Measurements from ENCODE around the gene TOP2B.

TOP2B gene, protein sequence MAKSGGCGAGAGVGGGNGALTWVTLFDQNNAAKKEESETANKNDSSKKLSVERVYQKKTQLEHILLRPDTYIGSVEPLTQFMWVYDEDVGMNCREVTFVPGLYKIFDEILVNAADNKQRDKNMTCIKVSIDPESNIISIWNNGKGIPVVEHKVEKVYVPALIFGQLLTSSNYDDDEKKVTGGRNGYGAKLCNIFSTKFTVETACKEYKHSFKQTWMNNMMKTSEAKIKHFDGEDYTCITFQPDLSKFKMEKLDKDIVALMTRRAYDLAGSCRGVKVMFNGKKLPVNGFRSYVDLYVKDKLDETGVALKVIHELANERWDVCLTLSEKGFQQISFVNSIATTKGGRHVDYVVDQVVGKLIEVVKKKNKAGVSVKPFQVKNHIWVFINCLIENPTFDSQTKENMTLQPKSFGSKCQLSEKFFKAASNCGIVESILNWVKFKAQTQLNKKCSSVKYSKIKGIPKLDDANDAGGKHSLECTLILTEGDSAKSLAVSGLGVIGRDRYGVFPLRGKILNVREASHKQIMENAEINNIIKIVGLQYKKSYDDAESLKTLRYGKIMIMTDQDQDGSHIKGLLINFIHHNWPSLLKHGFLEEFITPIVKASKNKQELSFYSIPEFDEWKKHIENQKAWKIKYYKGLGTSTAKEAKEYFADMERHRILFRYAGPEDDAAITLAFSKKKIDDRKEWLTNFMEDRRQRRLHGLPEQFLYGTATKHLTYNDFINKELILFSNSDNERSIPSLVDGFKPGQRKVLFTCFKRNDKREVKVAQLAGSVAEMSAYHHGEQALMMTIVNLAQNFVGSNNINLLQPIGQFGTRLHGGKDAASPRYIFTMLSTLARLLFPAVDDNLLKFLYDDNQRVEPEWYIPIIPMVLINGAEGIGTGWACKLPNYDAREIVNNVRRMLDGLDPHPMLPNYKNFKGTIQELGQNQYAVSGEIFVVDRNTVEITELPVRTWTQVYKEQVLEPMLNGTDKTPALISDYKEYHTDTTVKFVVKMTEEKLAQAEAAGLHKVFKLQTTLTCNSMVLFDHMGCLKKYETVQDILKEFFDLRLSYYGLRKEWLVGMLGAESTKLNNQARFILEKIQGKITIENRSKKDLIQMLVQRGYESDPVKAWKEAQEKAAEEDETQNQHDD (N-terminal part only)

GRCh38 chr3:25664812-25665314 lies at the start of gene TOP2B:
TSS of gene TOP2B (minus strand) at chr3:25664907. CDS start at chr3:25664297, 610 bp downstream.
- peak within 1 kb of the TSS; percentile 97 for H3K4me3 Mint-ChIP-seq
- peaks cover 2% of the 10 kb centered on the region for H3K36me3 Mint-ChIP-seq
- H3K4me1 Mint-ChIP-seq (ENCODE audit: low read depth), result peaks cover 52% of the 10 kb centered on the region
- peak within 1 kb of the TSS; percentile 99 for H3K27ac Mint-ChIP-seq
- no peaks in the 10 kb centered on the region for H3K9me3 Mint-ChIP-seq (ENCODE audit: low read depth)
- no peaks in the 10 kb centered on the region for H3K27me3 Mint-ChIP-seq

GRCh38 chr3:25713341-25713985 lies 48.8 kb upstream of the TOP2B start:
- H3K36me3 Mint-ChIP-seq, result peaks cover 6% of the 10 kb centered on the region
- no peaks in the 10 kb centered on the region for H3K4me1 Mint-ChIP-seq (ENCODE audit: low read depth)
- no peak overlapping the region for H3K27ac Mint-ChIP-seq
- H3K9me3 Mint-ChIP-seq (ENCODE audit: low read depth), result no peaks in the 10 kb centered on the region
- H3K27me3 Mint-ChIP-seq, result no peaks in the 10 kb centered on the region
- H3K4me3 Mint-ChIP-seq, result no peak overlapping the region

DNA sequence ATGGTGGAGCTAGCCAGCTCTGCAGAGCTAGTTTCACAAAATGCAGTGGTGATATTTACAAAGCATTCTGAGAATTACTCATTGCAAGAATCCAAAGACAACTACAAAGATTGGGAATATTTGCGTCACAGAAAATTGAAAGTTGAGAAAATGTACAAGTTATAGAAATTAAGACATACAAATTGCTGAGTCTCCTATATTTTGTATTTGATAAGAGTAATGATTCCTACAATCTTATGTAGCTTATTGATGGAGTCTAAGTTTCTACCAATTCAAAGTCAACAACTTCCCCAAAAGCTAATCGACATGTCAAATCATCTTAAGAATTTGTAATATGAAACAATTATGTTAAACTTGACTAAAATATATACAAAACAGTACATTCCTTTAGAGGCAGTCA lies 46.4 kb upstream of the TOP2B start:
- H3K27me3 Mint-ChIP-seq, result no peaks in the 10 kb centered on the region
- H3K4me3 Mint-ChIP-seq, result no peak overlapping the region
- H3K9me3 Mint-ChIP-seq (ENCODE audit: low read depth), result no peaks in the 10 kb centered on the region
- H3K36me3 Mint-ChIP-seq, result no peaks in the 10 kb centered on the region
- no peak overlapping the region for H3K27ac Mint-ChIP-seq
- no peaks in the 10 kb centered on the region for H3K4me1 Mint-ChIP-seq (ENCODE audit: low read depth)

- Mint-ChIP-seq H3K4me3 (no peak overlapping the region), H3K36me3 (no peaks in the 10 kb centered on the region), H3K27me3 (peaks cover 8% of the 10 kb centered on the region), H3K9me3 (ENCODE audit: low read depth) (no peaks in the 10 kb centered on the region), H3K4me1 (ENCODE audit: low read depth) (no peaks in the 10 kb centered on the region), H3K27ac (no peak overlapping the region)
These were observed 43.3 kb upstream of the TOP2B start for GRCh38 chr3:25708036-25708435.

DNA sequence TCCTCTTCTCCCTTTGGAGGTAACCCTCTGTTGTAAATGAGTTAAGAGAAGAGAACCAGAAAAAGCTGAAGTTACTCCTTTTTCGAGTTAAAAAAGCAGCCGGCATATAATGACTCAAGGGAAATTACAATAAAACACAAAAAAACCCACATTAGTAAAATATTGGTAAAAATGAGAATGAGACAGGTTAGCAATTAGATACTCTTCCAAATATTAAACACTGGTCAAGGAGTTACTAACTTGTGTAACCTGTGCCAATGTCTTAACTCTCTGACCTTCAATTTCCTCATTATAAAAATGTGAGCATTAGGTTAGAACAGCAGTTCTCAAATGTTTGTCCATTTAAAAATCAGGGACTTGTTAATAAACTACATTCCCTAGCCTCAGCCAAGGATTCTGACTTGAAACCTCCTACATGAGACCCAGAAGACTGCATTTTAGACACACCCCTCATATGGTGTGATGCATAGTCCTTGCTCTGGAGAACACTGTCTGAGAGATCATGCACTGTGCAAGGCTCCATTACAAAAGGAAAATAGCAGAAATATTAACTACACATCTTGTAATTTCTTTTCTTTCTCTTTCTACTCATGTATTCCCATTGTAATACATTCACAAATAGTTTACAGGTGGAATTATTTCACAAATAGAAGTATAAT lies 42.7 kb upstream of the TOP2B start:
- H3K4me3 Mint-ChIP-seq, result no peak overlapping the region
- H3K27me3 Mint-ChIP-seq, result peaks cover 8% of the 10 kb centered on the region
- no peak overlapping the region for H3K27ac Mint-ChIP-seq
- H3K9me3 Mint-ChIP-seq (ENCODE audit: low read depth), result no peaks in the 10 kb centered on the region
- H3K36me3 Mint-ChIP-seq, result no peaks in the 10 kb centered on the region
- no peaks in the 10 kb centered on the region for H3K4me1 Mint-ChIP-seq (ENCODE audit: low read depth)

GRCh38 chr3:25706213-25706612 lies 41.5 kb upstream of the TOP2B start:
- no peaks in the 10 kb centered on the region for H3K9me3 Mint-ChIP-seq (ENCODE audit: low read depth)
- H3K27ac Mint-ChIP-seq, result no peak overlapping the region
- H3K27me3 Mint-ChIP-seq, result peaks cover 9% of the 10 kb centered on the region
- H3K36me3 Mint-ChIP-seq, result no peaks in the 10 kb centered on the region
- no peaks in the 10 kb centered on the region for H3K4me1 Mint-ChIP-seq (ENCODE audit: low read depth)
- H3K4me3 Mint-ChIP-seq, result no peak overlapping the region

GRCh38 chr3:25697553-25697952 lies 32.8 kb upstream of the TOP2B start:
- Mint-ChIP-seq H3K4me1 (ENCODE audit: low read depth) (no peaks in the 10 kb centered on the region), H3K9me3 (ENCODE audit: low read depth) (no peaks in the 10 kb centered on the region), H3K36me3 (no peaks in the 10 kb centered on the region), H3K27ac (no peak overlapping the region), H3K27me3 (peaks cover 1% of the 10 kb centered on the region), H3K4me3 (no peak overlapping the region)

DNA sequence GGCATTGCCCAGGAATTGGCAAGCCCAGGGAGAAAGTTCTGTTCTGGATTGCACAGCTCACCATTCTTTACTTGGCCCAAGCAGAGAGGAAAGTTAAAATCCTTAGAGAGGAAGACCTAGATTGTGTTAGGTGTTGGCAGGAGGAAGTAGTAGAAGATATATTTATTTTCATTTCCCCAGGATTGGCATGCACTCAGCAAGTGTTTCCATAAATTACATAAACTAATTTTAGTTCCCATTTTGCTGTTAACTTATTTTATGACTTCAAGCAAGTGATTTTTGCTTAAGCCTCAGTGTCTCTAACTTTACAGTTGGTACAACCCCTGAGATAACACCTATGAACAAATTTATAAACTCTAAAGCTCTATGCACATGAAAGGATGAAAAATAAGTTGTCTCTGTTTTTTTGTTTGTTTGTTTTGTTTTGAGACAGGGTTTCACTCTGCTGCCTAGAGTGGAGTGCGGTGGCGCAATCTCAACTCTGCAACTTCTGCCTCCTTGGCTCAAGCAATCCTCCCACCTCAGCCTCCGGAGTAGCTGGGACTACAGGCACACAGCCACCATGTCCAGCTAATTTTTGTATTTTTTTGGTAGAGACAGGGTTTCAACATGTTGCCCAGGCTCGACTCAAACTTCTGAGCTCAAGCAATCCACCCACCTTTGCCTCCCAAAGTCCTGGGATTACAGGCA lies 31.2 kb upstream of the TOP2B start:
- Mint-ChIP-seq H3K27ac (no peak overlapping the region), H3K36me3 (no peaks in the 10 kb centered on the region), H3K4me1 (ENCODE audit: low read depth) (no peaks in the 10 kb centered on the region), H3K9me3 (ENCODE audit: low read depth) (no peaks in the 10 kb centered on the region), H3K27me3 (peaks cover 8% of the 10 kb centered on the region), H3K4me3 (no peak overlapping the region)

GRCh38 chr3:25693238-25693637 lies 28.5 kb upstream of the TOP2B start:
- H3K36me3 Mint-ChIP-seq, result no peaks in the 10 kb centered on the region
- H3K4me3 Mint-ChIP-seq, result no peak overlapping the region
- H3K27me3 Mint-ChIP-seq, result peaks cover 10% of the 10 kb centered on the region

DNA sequence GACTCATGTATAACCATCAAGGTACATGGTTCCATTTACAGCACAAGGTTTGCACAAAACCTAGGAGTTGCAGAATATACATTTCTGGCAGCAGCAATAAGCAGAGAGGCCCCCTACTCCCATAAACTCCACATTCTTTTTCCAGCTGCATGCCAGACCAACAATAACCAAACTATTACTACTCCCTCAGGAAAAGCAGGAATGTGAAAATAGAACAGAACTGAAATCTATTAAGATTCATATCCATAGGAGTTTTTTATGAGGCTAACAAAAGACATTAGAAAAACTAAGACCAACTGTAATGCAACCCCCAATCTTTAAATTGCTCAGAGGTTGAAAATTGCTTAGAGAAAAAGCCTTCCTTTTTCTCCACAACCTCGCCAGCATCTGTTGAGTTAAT lies 27.6 kb upstream of the TOP2B start:
- H3K4me1 Mint-ChIP-seq (ENCODE audit: low read depth), result no peaks in the 10 kb centered on the region
- H3K36me3 Mint-ChIP-seq, result no peaks in the 10 kb centered on the region
- peaks cover 10% of the 10 kb centered on the region for H3K27me3 Mint-ChIP-seq
- no peaks in the 10 kb centered on the region for H3K9me3 Mint-ChIP-seq (ENCODE audit: low read depth)
- no peak overlapping the region for H3K4me3 Mint-ChIP-seq
- no peak overlapping the region for H3K27ac Mint-ChIP-seq

More at GRCh38 chr3:25693238-25693637, 28.5 kb upstream of the TOP2B start:
- H3K9me3 Mint-ChIP-seq (ENCODE audit: low read depth), result no peaks in the 10 kb centered on the region
- H3K4me1 Mint-ChIP-seq (ENCODE audit: low read depth), result no peaks in the 10 kb centered on the region
- H3K27ac Mint-ChIP-seq, result no peak overlapping the region

GRCh38 chr3:25690768-25691533 lies 26.2 kb upstream of the TOP2B start:
- Mint-ChIP-seq H3K27ac (no peak overlapping the region), H3K27me3 (peaks cover 10% of the 10 kb centered on the region), H3K4me1 (ENCODE audit: low read depth) (no peaks in the 10 kb centered on the region), H3K36me3 (no peaks in the 10 kb centered on the region), H3K4me3 (no peak overlapping the region), H3K9me3 (ENCODE audit: low read depth) (no peaks in the 10 kb centered on the region)

GRCh38 chr3:25689226-25689625 lies 24.5 kb upstream of the TOP2B start:
- Mint-ChIP-seq H3K36me3 (no peaks in the 10 kb centered on the region), H3K9me3 (ENCODE audit: low read depth) (no peaks in the 10 kb centered on the region), H3K27ac (no peak overlapping the region), H3K4me3 (no peak overlapping the region), H3K27me3 (peaks cover 10% of the 10 kb centered on the region), H3K4me1 (ENCODE audit: low read depth) (no peaks in the 10 kb centered on the region)

DNA sequence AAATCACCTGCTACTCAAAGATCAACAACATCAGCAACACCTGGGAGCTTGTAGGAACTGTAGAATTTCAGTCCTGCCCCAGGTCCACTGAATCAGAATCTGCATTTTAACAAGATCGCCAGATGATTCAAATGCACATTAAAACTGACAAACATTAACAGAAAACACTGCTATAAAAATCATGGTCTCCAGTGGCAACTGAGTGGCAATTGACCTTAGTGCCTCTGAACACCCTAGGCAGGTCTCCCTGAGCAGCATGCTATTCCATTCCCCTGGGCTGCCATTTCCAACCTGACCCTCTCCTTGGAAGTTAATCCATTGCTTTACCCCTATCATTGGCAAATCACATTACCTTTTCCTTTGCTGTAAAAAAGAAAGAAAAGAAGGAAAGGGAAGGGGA lies 23.0 kb upstream of the TOP2B start:
- no peaks in the 10 kb centered on the region for H3K4me1 Mint-ChIP-seq (ENCODE audit: low read depth)
- no peaks in the 10 kb centered on the region for H3K9me3 Mint-ChIP-seq (ENCODE audit: low read depth)
- no peak overlapping the region for H3K27ac Mint-ChIP-seq
- H3K4me3 Mint-ChIP-seq, result no peak overlapping the region
- H3K27me3 Mint-ChIP-seq, result peaks cover 10% of the 10 kb centered on the region
- H3K36me3 Mint-ChIP-seq, result no peaks in the 10 kb centered on the region

All from activated naive CD8-positive, alpha-beta T cell (primary cell).